HCT116 (cell line): Measurements from ENCODE around the gene TMEM175. TPM values are rescaled to one million over a fixed set of nuclear protein-coding genes. Genes with fewer than 3 reads are reported as not detected.

Experiments
- ATAC-seq: fragments of 200-7000 bp; cut with Tn5 transposase; 2 replicates; pipeline ENCODE4 v1.9.1; 2020; ENCODE audit warnings: mild to moderate bottlenecking, moderate library complexity
- BruUV-seq: library from RNA; stranded (reverse); fragments of 400-500 nt; replicated peaks from 2 replicates; lab custom pipeline; 2021; lab: Mats Ljungman, UMichigan
- CTCF ChIA-PET: fragments of 300-600 bp; sonication (Branson Sonifier 250); formaldehyde crosslinking; loops from one replicate; lab custom pipeline; 2021; ENCODE audit warnings: antibody characterized with exemption; lab: Charles Lee
- POLR2A ChIA-PET: fragments of 300-600, 350-600 bp; sonication (Branson Sonifier 250); formaldehyde crosslinking; loops from one replicate; lab custom pipeline; 2021; ENCODE audit warnings: antibody characterized with exemption; lab: Charles Lee
- RAD21 ChIA-PET, 2 experiments: fragments of 300-600 bp; sonication (Branson Sonifier 250); formaldehyde crosslinking; loops; one replicate each; lab custom pipeline; 2023; ENCODE audit warnings: low total read pairs in 2 of 2; ENCODE audit not compliant: uncharacterized antibody in 2 of 2, unreplicated experiment in 2 of 2, low non-redundant PET in 1 of 2; lab: Charles Lee
- DNase-seq: peaks from one replicate; pipeline ENCODE4 v3.0.0-alpha.2; 2010; ENCODE audit warnings: low read depth, low spot score
- H2AFZ ChIP-seq: fragments of 200-600 bp; shearing (Covaris generic), sonication (generic); 2 replicates; pipeline ENCODE4 v1.6.1; 2017; ENCODE audit warnings: low read depth, mixed run types, mixed read lengths, antibody characterized with exemption, low read length; ENCODE audit not compliant: poor library complexity, severe bottlenecking
- H3K27ac ChIP-seq: 2 replicates; pipeline ENCODE4 v1.5.1; 2012; ENCODE audit warnings: low read depth, low read length
- H3K27me3 ChIP-seq: fragments of 200-600 bp; sonication (generic); 2 replicates; pipeline ENCODE4 v1.6.1; 2016; ENCODE audit warnings: mixed run types, low read length, mixed read lengths; ENCODE audit not compliant: insufficient read depth
- H3K36me3 ChIP-seq, 2 experiments: fragments of 200-500 bp in 1 of 2; fragments of 200-600 bp in 1 of 2; sonication (Bioruptor generic) in 1 of 2; sonication (generic) in 1 of 2; 2 replicates each; pipeline versions ENCODE4 v1.5.1 to v1.6.1; 2014 to 2016; ENCODE audit warnings: low read length in 2 of 2, inconsistent platforms in 1 of 2, mixed read lengths in 1 of 2, mixed run types in 1 of 2; ENCODE audit not compliant: insufficient read depth in 2 of 2, control insufficient read depth in 1 of 2
- H3K4me1 ChIP-seq, 2 experiments: fragments of 200-600 bp in 1 of 2; sonication (generic) in 1 of 2; 2 replicates each; pipeline versions ENCODE4 v1.5.1 to v1.6.1; 2012 to 2017; ENCODE audit warnings: low read length in 2 of 2, inconsistent platforms in 1 of 2, mild to moderate bottlenecking in 1 of 2, mixed read lengths in 1 of 2, mixed run types in 1 of 2, moderate library complexity in 1 of 2; ENCODE audit not compliant: insufficient read depth in 2 of 2, control insufficient read depth in 1 of 2
- H3K4me2 ChIP-seq: fragments of 200-600 bp; sonication (generic); 2 replicates; pipeline ENCODE4 v1.6.1; 2017; ENCODE audit warnings: mixed run types, low read length, mixed read lengths
- H3K4me3 ChIP-seq, 2 experiments: fragments of 200-600 bp in 1 of 2; sonication (generic) in 1 of 2; replicated peaks in 1 of 2; 2 replicates each; pipeline ENCODE4 v1.5.1; 2011 to 2016; ENCODE audit warnings: low read length in 2 of 2, control low read depth in 1 of 2, low read depth in 1 of 2, mild to moderate bottlenecking in 1 of 2, mixed read lengths in 1 of 2, mixed run types in 1 of 2
- H3K79me2 ChIP-seq: fragments of 200-600 bp; sonication (generic); 2 replicates; pipeline ENCODE4 v1.6.1; 2017; ENCODE audit warnings: mild to moderate bottlenecking, mixed run types, low read length, moderate library complexity, mixed read lengths; ENCODE audit not compliant: insufficient read depth
- H3K9ac ChIP-seq: fragments of 200-600 bp; sonication (generic); 2 replicates; pipeline ENCODE4 v1.6.1; 2016; ENCODE audit warnings: low read length, mixed read lengths
- H3K9me2 ChIP-seq: fragments of 200-600 bp; sonication (generic), shearing (Covaris generic); 2 replicates; pipeline ENCODE4 v1.6.1; 2017; ENCODE audit warnings: mixed run types, mild to moderate bottlenecking, moderate library complexity; ENCODE audit not compliant: insufficient read depth
- H3K9me3 ChIP-seq, 2 experiments: fragments of 200-500 bp in 1 of 2; fragments of 200-600 bp in 1 of 2; sonication (Bioruptor generic) in 1 of 2; sonication (generic) in 1 of 2; 2 replicates each; pipeline ENCODE4 v1.6.1; 2014 to 2017; ENCODE audit warnings: low read length in 2 of 2, mixed read lengths in 2 of 2, inconsistent platforms in 1 of 2, low read depth in 1 of 2, mild to moderate bottlenecking in 1 of 2, mixed run types in 1 of 2, moderate library complexity in 1 of 2; ENCODE audit not compliant: control insufficient read depth in 1 of 2, insufficient read depth in 1 of 2
- H4K20me1 ChIP-seq: fragments of 200-600 bp; sonication (generic), shearing (Covaris generic); 2 replicates; pipeline ENCODE4 v1.6.1; 2017; ENCODE audit warnings: mixed run types, mild to moderate bottlenecking, moderate library complexity; ENCODE audit not compliant: insufficient read depth
- CBX3 ChIP-seq: IDR thresholded peaks from 2 replicates; pipeline ENCODE4 v1.6.1; 2012; ENCODE audit warnings: low read depth
- CTCF ChIP-seq, 3 experiments: fragments of 200-600 bp in 1 of 3; sonication (generic) in 1 of 3; IDR thresholded peaks in 2 of 3; conservative IDR thresholded peaks in 1 of 3; 2 replicates each; pipeline ENCODE4 v1.5.1; 2012 to 2017; ENCODE audit warnings: low read depth in 2 of 3, low read length in 2 of 3, antibody characterized with exemption in 1 of 3, borderline replicate concordance in 1 of 3, control low read depth in 1 of 3, mild to moderate bottlenecking in 1 of 3, mixed read lengths in 1 of 3, mixed run types in 1 of 3, moderate library complexity in 1 of 3; ENCODE audit not compliant: insufficient read depth in 1 of 3
- EGR1 ChIP-seq: IDR thresholded peaks from 2 replicates; pipeline ENCODE4 v1.6.1; 2012; ENCODE audit warnings: low read depth
- ELF1 ChIP-seq: IDR thresholded peaks from 2 replicates; pipeline ENCODE4 v1.6.1; 2012; ENCODE audit warnings: low read depth, borderline replicate concordance
- JUND ChIP-seq: IDR thresholded peaks from 2 replicates; pipeline ENCODE4 v1.6.1; 2012
- POLR2A ChIP-seq: IDR thresholded peaks from 2 replicates; pipeline ENCODE4 v1.7.0; 2011; ENCODE audit warnings: borderline replicate concordance; ENCODE audit not compliant: insufficient read depth, insufficient read length; ENCODE audit errors: extremely low read depth
- RAD21 ChIP-seq: IDR thresholded peaks from 2 replicates; pipeline ENCODE4 v1.6.1; 2012; ENCODE audit warnings: low read depth, mild to moderate bottlenecking
- SP1 ChIP-seq: IDR thresholded peaks from 2 replicates; pipeline ENCODE4 v1.6.1; 2012; ENCODE audit warnings: low read depth
- TCF7L2 ChIP-seq: IDR thresholded peaks from 2 replicates; pipeline ENCODE4 v1.7.0; 2011; ENCODE audit warnings: borderline replicate concordance, inconsistent platforms; ENCODE audit not compliant: insufficient read depth, insufficient read length; ENCODE audit errors: extremely low read depth
- YY1 ChIP-seq: IDR thresholded peaks from 2 replicates; pipeline ENCODE4 v1.6.1; 2011; ENCODE audit warnings: low read length, low read depth, moderate library complexity, mild to moderate bottlenecking; ENCODE audit not compliant: insufficient replicate concordance; ENCODE audit errors: extremely low read depth
- ZFX ChIP-seq: fragments of 450-650 bp; IDR thresholded peaks from 2 replicates; pipeline ENCODE4 v1.6.1; 2017
- ZNF274 ChIP-seq: fragments of 200-500 bp; sonication (Bioruptor generic); IDR thresholded peaks from 2 replicates; pipeline ENCODE4 v1.6.1; 2014; ENCODE audit warnings: mild to moderate bottlenecking, low read depth, low read length, inconsistent platforms
- intact Hi-C: fragments of 100-400 bp; cut with micrococcal nuclease; formaldehyde crosslinking; loops from 2 replicates; pipeline ENCODE4 v1.10.0; 2022
- total RNA-seq: library from RNA; stranded (reverse); gene quantifications from one replicate; pipeline ENCODE4 v1.2.1, GENCODE V29; 2021; ENCODE audit not compliant: unreplicated experiment

Gene TMEM175
- total RNA-seq, 1 experiment from 2014 or later = 17.5 TPM

GRCh38 chr4:948936-949300, 16.7 kb downstream of the TMEM175 start (continued):
- TF ChIP-seq TCF7L2 (no peak), CTCF (IDR thresholded peaks at IDR 0.05 in 2 of 3, conservative IDR thresholded peaks at IDR 0.05 in 1 of 3; ENCODE audit: borderline replicate concordance in 1 of 3, insufficient read depth in 1 of 3, low read depth in 2 of 3, low read length in 2 of 3) (no peak), POLR2A (no peak), EGR1 (no peak)

- H3K27ac ChIP-seq = no peak overlapping the region
- no peaks in the 10 kb centered on the region for H3K79me2 ChIP-seq
- H3K9me2 ChIP-seq = no peaks in the 10 kb centered on the region
- H3K4me3 ChIP-seq = no peak overlapping the region
- H3K36me3 ChIP-seq = no peaks in the 10 kb centered on the region
- ChIA-PET POLR2A (no interaction called here), RAD21 (no interaction called here), CTCF (no interaction called here)
- intact Hi-C loops = no loop called here
- H3K27me3 ChIP-seq = no peaks in the 10 kb centered on the region
- DNase-seq = no peak
- no peak for ATAC-seq
- H3K9ac ChIP-seq = no peak overlapping the region
- no TSS peak for BruUV-seq
- no peaks in the 10 kb centered on the region for H3K4me1 ChIP-seq
- no peaks in the 10 kb centered on the region for H3K9me3 ChIP-seq
- no peak overlapping the region for H3K4me2 ChIP-seq
- no peaks in the 10 kb centered on the region for H4K20me1 ChIP-seq
- TF ChIP-seq CBX3 (no peak), CTCF (IDR thresholded peaks at IDR 0.05 in 2 of 3, conservative IDR thresholded peaks at IDR 0.05 in 1 of 3; ENCODE audit: borderline replicate concordance in 1 of 3, insufficient read depth in 1 of 3, low read depth in 2 of 3, low read length in 2 of 3) (no peak), YY1 (no peak), EGR1 (no peak), SP1 (no peak), ZFX (no peak), ELF1 (no peak), JUND (no peak), RAD21 (no peak), ZNF274 (no peak)
- H2AFZ ChIP-seq = no peak overlapping the region
Measured at GRCh38 chr4:949656-950055, 17.4 kb downstream of the TMEM175 start.
